ENCODE results near the gene TTC21A.

TTC21A gene

GRCh38 chr3:39137991-39138803, 30.7 kb downstream of the TTC21A start:
- DNase-seq, result no peak

- peak; percentile 23 to 70 for DNase-seq
These were observed 31.4 kb downstream of the TTC21A start for GRCh38 chr3:39138804-39139415.

- DNase-seq, result no peak
These were observed 32.0 kb downstream of the TTC21A start for GRCh38 chr3:39139442-39139841.

- DNase-seq, result no peak
These were observed 33.0 kb downstream of the TTC21A start for GRCh38 chr3:39140341-39140971.

GRCh38 chr3:39141171-39141995, 33.9 kb downstream of the TTC21A start:
- peak in 1 of 2 experiments; percentile 48 for DNase-seq

- DNase-seq, result no peak
These were observed 34.6 kb downstream of the TTC21A start for GRCh38 chr3:39142067-39142466.

- DNase-seq, result no peak
These were observed 35.8 kb downstream of the TTC21A start for GRCh38 chr3:39143051-39143885.

- DNase-seq, result no peak
These were observed 36.7 kb downstream of the TTC21A start for GRCh38 chr3:39144095-39144747.

- DNase-seq, result no peak
These were observed 37.4 kb downstream of the TTC21A start for GRCh38 chr3:39144748-39145380.

GRCh38 chr3:39146083-39146501, 38.6 kb downstream of the TTC21A start:
- no peak for DNase-seq

- peak; percentile 15 to 74 for DNase-seq
These were observed 39.4 kb downstream of the TTC21A start for GRCh38 chr3:39146611-39147591.

- DNase-seq, result no peak
These were observed 40.4 kb downstream of the TTC21A start for GRCh38 chr3:39147711-39148434.

GRCh38 chr3:39148435-39149058, 41.1 kb downstream of the TTC21A start:
- DNase-seq, result peak in 1 of 2 experiments; percentile 27

GRCh38 chr3:39149059-39149455, 41.6 kb downstream of the TTC21A start:
- DNase-seq, result no peak

GRCh38 chr3:39149498-39150147, 42.1 kb downstream of the TTC21A start:
- DNase-seq, result no peak

GRCh38 chr3:39150148-39150802, 42.8 kb downstream of the TTC21A start:
- no peak for DNase-seq

Measured in NCI-H446 (cell line).